H9 (cell line): ENCODE results near the gene ZNF98. TPM values are rescaled to one million over a fixed set of nuclear protein-coding genes. Genes with fewer than 3 reads are reported as not detected.

Source experiments
- DNase-seq: peaks from one replicate; pipeline ENCODE4 v3.0.0-alpha.2; 2017
- H2AFZ ChIP-seq: one replicate; pipeline ENCODE4 v1.6.1; 2013; ENCODE audit warnings: mild to moderate bottlenecking, low read length, control low read depth, moderate library complexity
- H2AK5ac ChIP-seq: 2 replicates; pipeline ENCODE4 v1.6.1; 2013; ENCODE audit warnings: low read length, control low read depth, mixed read lengths; ENCODE audit not compliant: insufficient read length
- H2BK120ac ChIP-seq: one replicate; pipeline ENCODE4 v1.6.1; 2013; ENCODE audit warnings: low read depth, mild to moderate bottlenecking, low read length, control low read depth, inconsistent platforms; ENCODE audit not compliant: poor library complexity, severe bottlenecking
- H2BK12ac ChIP-seq: 2 replicates; pipeline ENCODE4 v1.6.1; 2013; ENCODE audit warnings: low read length, control low read depth, mixed read lengths, low read depth; ENCODE audit not compliant: insufficient read length
- H2BK15ac ChIP-seq: 2 replicates; pipeline ENCODE4 v1.6.1; 2013; ENCODE audit warnings: low read depth, low read length, control low read depth
- H2BK20ac ChIP-seq: one replicate; pipeline ENCODE4 v1.6.1; 2013; ENCODE audit warnings: low read depth, mild to moderate bottlenecking, low read length, control low read depth, inconsistent platforms; ENCODE audit not compliant: poor library complexity, severe bottlenecking
- H2BK5ac ChIP-seq: 2 replicates; pipeline ENCODE4 v1.6.1; 2013; ENCODE audit warnings: low read length, control low read depth, mixed read lengths; ENCODE audit not compliant: insufficient read length
- H3K14ac ChIP-seq: 2 replicates; pipeline ENCODE4 v1.6.1; 2013; ENCODE audit warnings: low read length, control low read depth; ENCODE audit not compliant: insufficient read depth
- H3K18ac ChIP-seq: 2 replicates; pipeline ENCODE4 v1.6.1; 2013; ENCODE audit warnings: low read depth, mild to moderate bottlenecking, mixed read lengths, low read length, control low read depth; ENCODE audit not compliant: insufficient read length
- H3K23ac ChIP-seq: 2 replicates; pipeline ENCODE4 v1.6.1; 2013; ENCODE audit warnings: low read length, control low read depth, mixed read lengths, low read depth; ENCODE audit not compliant: insufficient read length
- H3K23me2 ChIP-seq: 2 replicates; pipeline ENCODE4 v1.6.1; 2013; ENCODE audit warnings: low read depth, mild to moderate bottlenecking, mixed read lengths, low read length, control low read depth; ENCODE audit not compliant: insufficient read length, poor library complexity, severe bottlenecking
- H3K27ac ChIP-seq: 2 replicates; pipeline ENCODE4 v1.5.1; 2013; ENCODE audit warnings: low read length, control low read depth, mixed read lengths, low read depth; ENCODE audit not compliant: insufficient read length
- H3K27me3 ChIP-seq: 2 replicates; pipeline ENCODE4 v1.6.1; 2013; ENCODE audit warnings: low read length, control low read depth, inconsistent platforms; ENCODE audit not compliant: insufficient read depth
- H3K4ac ChIP-seq: 2 replicates; pipeline ENCODE4 v1.6.1; 2013; ENCODE audit warnings: low read depth, mild to moderate bottlenecking, control low read depth, inconsistent platforms, low read length, moderate library complexity
- H3K4me1 ChIP-seq: 2 replicates; pipeline ENCODE4 v1.6.1; 2013; ENCODE audit warnings: low read length, control low read depth, inconsistent platforms; ENCODE audit not compliant: insufficient read depth
- H3K4me2 ChIP-seq: 2 replicates; pipeline ENCODE4 v1.6.1; 2013; ENCODE audit warnings: low read length, control low read depth, mixed read lengths; ENCODE audit not compliant: insufficient read length, insufficient read depth
- H3K56ac ChIP-seq: 2 replicates; pipeline ENCODE4 v1.6.1; 2013; ENCODE audit warnings: low read depth, mild to moderate bottlenecking, mixed read lengths, low read length, control low read depth; ENCODE audit not compliant: insufficient read length
- H3K79me1 ChIP-seq: 2 replicates; pipeline ENCODE4 v1.6.1; 2013; ENCODE audit warnings: low read depth, mild to moderate bottlenecking, moderate library complexity, low read length, control low read depth, inconsistent platforms; ENCODE audit not compliant: insufficient read depth, poor library complexity, severe bottlenecking
- H3K79me2 ChIP-seq: 2 replicates; pipeline ENCODE4 v1.6.1; 2013; ENCODE audit warnings: low read length, control low read depth, inconsistent platforms; ENCODE audit not compliant: insufficient read depth
- H3K9ac ChIP-seq: 2 replicates; pipeline ENCODE4 v1.6.1; 2013; ENCODE audit warnings: low read length, control low read depth, mixed read lengths; ENCODE audit not compliant: insufficient read length; ENCODE audit errors: extremely low read depth
- H3K9me3 ChIP-seq: one replicate; pipeline ENCODE4 v1.6.1; 2013; ENCODE audit warnings: low read depth, low read length, inconsistent platforms; ENCODE audit not compliant: control insufficient read depth
- H3T11ph ChIP-seq: one replicate; pipeline ENCODE4 v1.6.1; 2013; ENCODE audit warnings: mild to moderate bottlenecking, low read length, control low read depth, inconsistent platforms
- H4K20me1 ChIP-seq: one replicate; pipeline ENCODE4 v1.6.1; 2013; ENCODE audit not compliant: control insufficient read depth, insufficient read length, insufficient read depth
- H4K5ac ChIP-seq: 2 replicates; pipeline ENCODE4 v1.6.1; 2013; ENCODE audit warnings: low read depth, mild to moderate bottlenecking, mixed read lengths, low read length, control low read depth; ENCODE audit not compliant: insufficient read length
- H4K8ac ChIP-seq: replicated peaks from 2 replicates; pipeline ENCODE4 v1.6.1; 2013; ENCODE audit warnings: low read length, control low read depth, mixed read lengths, low read depth; ENCODE audit not compliant: insufficient read length
- H4K91ac ChIP-seq: 2 replicates; pipeline ENCODE4 v1.6.1; 2013; ENCODE audit warnings: low read depth, mild to moderate bottlenecking, moderate library complexity, mixed read lengths, low read length, control low read depth; ENCODE audit not compliant: insufficient read length
- H3K27ac Mint-ChIP-seq, 3 experiments: 2 replicates in 2 of 3; 3 replicates in 1 of 3; pipeline ENCODE4 v1.8.0; 2020 to 2021; ENCODE audit warnings: mixed read lengths in 3 of 3, mild to moderate bottlenecking in 1 of 3, moderate library complexity in 1 of 3
- H3K27me3 Mint-ChIP-seq: 2 replicates; pipeline ENCODE4 v1.8.0; 2021; ENCODE audit warnings: low read depth, mild to moderate bottlenecking, moderate library complexity, mixed read lengths
- H3K36me3 Mint-ChIP-seq, 3 experiments: 2 replicates in 2 of 3; 3 replicates in 1 of 3; pipeline ENCODE4 v1.8.0; 2020 to 2021; ENCODE audit warnings: low read depth in 3 of 3, mixed read lengths in 3 of 3; ENCODE audit not compliant: insufficient read depth in 1 of 3
- H3K4me1 Mint-ChIP-seq, 2 experiments: 2 replicates each; pipeline ENCODE4 v1.8.0; 2020; ENCODE audit warnings: mixed read lengths in 2 of 2
- H3K4me3 Mint-ChIP-seq, 2 experiments: 2 replicates in 1 of 2; 3 replicates in 1 of 2; pipeline ENCODE4 v1.8.0; 2020 to 2021; ENCODE audit warnings: mild to moderate bottlenecking in 2 of 2, mixed read lengths in 2 of 2, moderate library complexity in 1 of 2
- H3K9me3 Mint-ChIP-seq, 2 experiments: 2 replicates in 1 of 2; 3 replicates in 1 of 2; pipeline ENCODE4 v1.8.0; 2020; ENCODE audit warnings: mild to moderate bottlenecking in 2 of 2, mixed read lengths in 2 of 2, moderate library complexity in 1 of 2
- WGBS: extraction: QIAGEN DNeasy Blood & Tissue Kit; methylation state at CpG from one replicate; pipeline ENCODE4 v1.1.7; 2013; ENCODE audit warnings: missing lambda C conversion rate, low lambda C conversion rate, mixed read lengths; ENCODE audit not compliant: insufficient read length; ENCODE audit errors: extremely low coverage; 5-methylcytosine and 5-hydroxymethylcytosine counted together
- total RNA-seq: library from RNA; stranded (reverse); gene quantifications from 2 replicates; pipeline ENCODE4 v1.2.1, GENCODE V29; 2021
- TF ChIP-seq, protein P1 (sequence below): fragments of 200-600 bp; sonication (generic); conservative IDR thresholded peaks from 3 replicates; pipeline ENCODE4 v1.8.0; 2021; ENCODE audit warnings: antibody characterized with exemption, mild to moderate bottlenecking

ZNF98 gene
- total RNA-seq, 1 experiment from 2014 or later, result not detected

DNA sequence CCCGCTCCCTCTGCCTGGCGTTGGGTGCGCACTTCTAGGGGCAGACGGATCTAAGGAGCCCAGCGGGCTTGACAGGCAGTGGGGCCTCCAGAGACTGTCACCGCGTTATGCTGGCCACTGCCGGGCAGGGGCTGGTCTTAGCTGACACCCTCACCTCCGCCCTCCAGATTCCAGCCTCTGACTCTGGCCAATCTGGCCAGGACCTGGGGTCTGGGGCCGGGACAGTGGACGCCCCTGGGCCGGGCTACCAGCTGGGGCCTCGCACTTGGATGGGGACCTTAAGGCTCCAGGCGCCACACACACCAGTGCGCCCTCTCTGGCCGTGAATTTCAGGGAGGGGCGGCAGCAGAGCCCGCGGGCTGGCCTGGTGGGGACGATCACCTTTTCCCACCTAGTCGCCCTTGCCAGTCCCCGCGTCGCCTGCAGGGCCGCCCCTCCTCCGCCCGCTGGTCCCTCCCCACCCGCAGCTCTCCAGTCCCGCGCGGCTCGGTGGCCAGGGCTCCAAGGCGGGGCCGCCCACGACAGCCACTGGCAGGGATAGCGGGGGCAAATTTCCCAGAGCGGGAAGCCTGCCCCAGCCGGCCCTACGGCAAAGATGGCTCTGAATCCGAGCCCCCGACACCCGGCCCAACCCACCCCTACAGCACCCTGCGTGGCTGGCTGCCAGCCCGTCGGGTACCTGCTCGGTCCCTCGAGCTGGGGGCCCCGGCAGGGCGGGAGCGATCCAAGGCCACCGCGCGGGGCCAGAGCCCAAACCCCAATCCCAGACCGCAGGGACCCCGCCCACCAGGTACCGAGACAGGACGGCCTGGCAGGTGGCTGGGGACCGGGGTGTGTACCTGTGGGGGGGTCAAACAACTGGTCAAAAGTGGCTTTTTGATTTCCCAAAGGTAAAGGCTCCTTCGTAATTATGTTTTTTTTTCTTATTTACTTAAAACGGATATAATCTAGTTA is 6.1 kb upstream of the ZNF98 start:
- Histone ChIP-seq H2BK12ac (no peak overlapping the region), H3K79me1 (no peaks in the 10 kb centered on the region), H3K79me2 (no peaks in the 10 kb centered on the region), H2BK5ac (no peak overlapping the region), H4K91ac (no peak overlapping the region), H2BK15ac (no peak overlapping the region), H3K4me1 (no peaks in the 10 kb centered on the region), H3K4ac (no peak overlapping the region), H2BK20ac (no peak overlapping the region), H3K27ac (no peak overlapping the region), H4K8ac (no peak overlapping the region), H3K18ac (no peak overlapping the region), H3K23me2 (no peaks in the 10 kb centered on the region), H3K23ac (no peak overlapping the region), H3K27me3 (no peaks in the 10 kb centered on the region), H3K4me2 (no peak overlapping the region), H3K9me3 (peaks cover 83% of the 10 kb centered on the region), H3K9ac (no peak overlapping the region), H4K5ac (no peak overlapping the region), H3K56ac (no peak overlapping the region), H2BK120ac (no peak overlapping the region), H4K20me1 (no peaks in the 10 kb centered on the region), H3T11ph (no peak overlapping the region), H2AK5ac (no peak overlapping the region), H2AFZ (no peak overlapping the region), H3K14ac (no peak overlapping the region)
- Mint-ChIP-seq H3K27ac (no peak overlapping the region), H3K4me1 (no peaks in the 10 kb centered on the region), H3K36me3 (peaks cover 0 to 11% (median 9%) of the 10 kb centered on the region in 3 experiments; a peak in 4 of 7 replicates), H3K27me3 (no peaks in the 10 kb centered on the region; the same call in 1 of the 2 replicates), H3K9me3 (peaks cover 74 to 84% of the 10 kb centered on the region in 2 experiments), H3K4me3 (no peak overlapping the region)
- WGBS, result no CpG with 5 or more reads among the region's 60 CpGs
- TF ChIP-seq, protein P1, sequence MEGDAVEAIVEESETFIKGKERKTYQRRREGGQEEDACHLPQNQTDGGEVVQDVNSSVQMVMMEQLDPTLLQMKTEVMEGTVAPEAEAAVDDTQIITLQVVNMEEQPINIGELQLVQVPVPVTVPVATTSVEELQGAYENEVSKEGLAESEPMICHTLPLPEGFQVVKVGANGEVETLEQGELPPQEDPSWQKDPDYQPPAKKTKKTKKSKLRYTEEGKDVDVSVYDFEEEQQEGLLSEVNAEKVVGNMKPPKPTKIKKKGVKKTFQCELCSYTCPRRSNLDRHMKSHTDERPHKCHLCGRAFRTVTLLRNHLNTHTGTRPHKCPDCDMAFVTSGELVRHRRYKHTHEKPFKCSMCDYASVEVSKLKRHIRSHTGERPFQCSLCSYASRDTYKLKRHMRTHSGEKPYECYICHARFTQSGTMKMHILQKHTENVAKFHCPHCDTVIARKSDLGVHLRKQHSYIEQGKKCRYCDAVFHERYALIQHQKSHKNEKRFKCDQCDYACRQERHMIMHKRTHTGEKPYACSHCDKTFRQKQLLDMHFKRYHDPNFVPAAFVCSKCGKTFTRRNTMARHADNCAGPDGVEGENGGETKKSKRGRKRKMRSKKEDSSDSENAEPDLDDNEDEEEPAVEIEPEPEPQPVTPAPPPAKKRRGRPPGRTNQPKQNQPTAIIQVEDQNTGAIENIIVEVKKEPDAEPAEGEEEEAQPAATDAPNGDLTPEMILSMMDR, result no peak
- no peak for DNase-seq
